ENCODE data around the gene SCP2.

Gene SCP2

GRCh38 chr1:53048960-53049573, 122.0 kb downstream of the SCP2 start:
- Histone ChIP-seq H3K27me3 (no peaks in the 10 kb centered on the region), H3K4me3 (no peak overlapping the region), H4K20me1 (no peaks in the 10 kb centered on the region)

DNA sequence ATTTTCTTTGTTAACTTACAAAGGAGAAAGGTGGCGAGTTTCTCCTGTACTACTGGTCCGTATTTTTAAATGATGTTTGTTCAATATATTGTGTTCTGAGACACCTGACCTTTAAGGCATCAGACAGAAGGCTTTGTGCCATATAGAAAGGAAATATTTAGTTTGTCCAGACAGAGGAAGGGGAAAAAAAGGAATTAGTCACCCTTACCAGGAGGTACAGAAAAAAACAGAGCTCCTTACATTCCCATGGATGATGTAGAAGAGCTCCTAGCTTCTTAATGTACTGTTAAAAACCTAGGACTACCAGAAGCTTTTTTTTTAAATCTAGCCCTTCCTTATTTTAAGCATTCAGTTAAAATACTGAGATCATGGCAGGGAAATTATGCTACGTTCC, 122.5 kb downstream of the SCP2 start:
- peaks cover 59% of the 10 kb centered on the region for H3K36me3 ChIP-seq
- no peak overlapping the region for H3K4me2 ChIP-seq
- H4K20me1 ChIP-seq: no peaks in the 10 kb centered on the region
- H3K4me3 ChIP-seq: no peak overlapping the region
- no peaks in the 10 kb centered on the region for H3K4me1 ChIP-seq
- no peak for TF ChIP-seq Cebpa-rat (IDR thresholded peaks at IDR 0.05)
- H3K27me3 ChIP-seq: no peaks in the 10 kb centered on the region
- no peak overlapping the region for H3K9ac ChIP-seq
- H3K27ac ChIP-seq: no peak overlapping the region
- no peaks in the 10 kb centered on the region for H3K9me3 ChIP-seq

More at GRCh38 chr1:53048960-53049573, 122.0 kb downstream of the SCP2 start:
- Histone ChIP-seq H3K27ac (no peak overlapping the region), H3K4me1 (no peaks in the 10 kb centered on the region), H3K36me3 (peaks cover 64% of the 10 kb centered on the region), H3K9ac (no peak overlapping the region), H3K4me2 (no peak overlapping the region), H3K9me3 (no peaks in the 10 kb centered on the region)
- no peak for TF ChIP-seq Cebpa-rat (IDR thresholded peaks at IDR 0.05)

GRCh38 chr1:53050310-53050709, 123.2 kb downstream of the SCP2 start:
- H3K27ac ChIP-seq: no peak overlapping the region
- peaks cover 56% of the 10 kb centered on the region for H3K36me3 ChIP-seq
- H4K20me1 ChIP-seq: no peaks in the 10 kb centered on the region
- no peaks in the 10 kb centered on the region for H3K9me3 ChIP-seq
- no peaks in the 10 kb centered on the region for H3K4me1 ChIP-seq
- no peak overlapping the region for H3K9ac ChIP-seq
- H3K27me3 ChIP-seq: no peaks in the 10 kb centered on the region
- no peak overlapping the region for H3K4me3 ChIP-seq
- no peak for TF ChIP-seq Cebpa-rat (IDR thresholded peaks at IDR 0.05)
- no peak overlapping the region for H3K4me2 ChIP-seq

DNA sequence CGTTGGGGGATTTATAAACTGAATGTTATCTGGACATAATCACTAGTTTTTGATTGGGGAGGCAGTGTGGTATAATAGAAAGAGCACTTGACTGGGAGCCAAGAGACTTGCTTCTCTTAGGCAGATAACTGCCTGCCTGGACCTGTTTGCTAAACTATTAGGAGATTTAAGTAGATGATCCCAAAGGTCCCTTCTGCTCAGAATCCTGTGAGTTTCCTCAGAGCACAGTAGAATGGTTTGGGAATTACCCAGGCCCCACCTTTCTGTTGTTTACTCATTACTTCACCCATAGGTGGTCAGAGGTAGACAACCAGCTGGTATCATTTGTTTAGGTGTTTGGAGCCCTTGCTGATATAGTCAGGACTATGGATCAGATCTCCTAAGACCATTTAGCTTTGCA, 124.6 kb downstream of the SCP2 start:
- Histone ChIP-seq H3K4me2 (no peak overlapping the region), H3K9ac (no peak overlapping the region), H4K20me1 (no peaks in the 10 kb centered on the region), H3K27ac (no peak overlapping the region), H3K9me3 (no peaks in the 10 kb centered on the region), H3K27me3 (no peaks in the 10 kb centered on the region), H3K36me3 (peaks cover 55% of the 10 kb centered on the region), H3K4me1 (no peaks in the 10 kb centered on the region), H3K4me3 (no peak overlapping the region)
- TF ChIP-seq Cebpa-rat (IDR thresholded peaks at IDR 0.05): no peak

GRCh38 chr1:53057127-53057526, 130.1 kb downstream of the SCP2 start:
- peaks cover 30% of the 10 kb centered on the region for H3K27me3 ChIP-seq
- H3K27ac ChIP-seq: no peak overlapping the region
- H3K4me2 ChIP-seq: no peak overlapping the region
- H4K20me1 ChIP-seq: no peaks in the 10 kb centered on the region
- H3K9me3 ChIP-seq: peaks cover 12% of the 10 kb centered on the region; the same call in 1 of the 2 replicates
- peaks cover 15% of the 10 kb centered on the region for H3K36me3 ChIP-seq
- H3K4me1 ChIP-seq: no peaks in the 10 kb centered on the region
- no peak overlapping the region for H3K4me3 ChIP-seq
- TF ChIP-seq Cebpa-rat (IDR thresholded peaks at IDR 0.05): no peak
- H3K9ac ChIP-seq: no peak overlapping the region

DNA sequence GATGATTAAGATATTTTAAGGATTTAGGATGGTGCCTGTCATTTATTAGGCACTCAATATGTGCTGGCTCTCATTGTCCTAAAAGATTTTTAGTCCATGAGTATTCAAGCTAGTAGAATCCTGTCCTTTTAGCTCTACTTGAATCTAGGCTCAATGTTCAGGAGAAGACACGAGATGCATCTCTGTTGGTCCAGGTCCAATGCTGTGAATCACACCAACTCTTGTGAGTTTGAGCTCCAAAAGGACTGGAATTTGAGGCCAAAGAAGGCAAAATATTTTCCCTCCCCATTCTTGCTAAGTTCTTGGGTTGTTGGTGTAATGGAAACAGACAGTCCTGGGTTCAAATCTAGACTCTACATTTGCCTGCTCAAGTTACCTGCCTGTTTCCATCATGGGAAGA, 133.5 kb downstream of the SCP2 start:
- H3K27ac ChIP-seq: no peak overlapping the region
- H3K4me1 ChIP-seq: no peaks in the 10 kb centered on the region
- H3K9me3 ChIP-seq: peaks cover 18% of the 10 kb centered on the region; the same call in 1 of the 2 replicates
- no peaks in the 10 kb centered on the region for H3K36me3 ChIP-seq
- H4K20me1 ChIP-seq: no peaks in the 10 kb centered on the region
- H3K4me2 ChIP-seq: no peak overlapping the region
- no peak for TF ChIP-seq Cebpa-rat (IDR thresholded peaks at IDR 0.05)
- H3K27me3 ChIP-seq: peaks cover 58% of the 10 kb centered on the region
- H3K9ac ChIP-seq: no peak overlapping the region
- H3K4me3 ChIP-seq: no peak overlapping the region

GRCh38 chr1:53061123-53061858, 134.2 kb downstream of the SCP2 start:
- no peak overlapping the region for H3K4me2 ChIP-seq
- H3K9me3 ChIP-seq: peaks cover 18% of the 10 kb centered on the region; the same call in 1 of the 2 replicates
- no peak for TF ChIP-seq Cebpa-rat (IDR thresholded peaks at IDR 0.05)
- no peaks in the 10 kb centered on the region for H4K20me1 ChIP-seq
- H3K27me3 ChIP-seq: peaks cover 58% of the 10 kb centered on the region
- H3K27ac ChIP-seq: no peak overlapping the region
- no peak overlapping the region for H3K9ac ChIP-seq
- no peak overlapping the region for H3K4me3 ChIP-seq
- no peaks in the 10 kb centered on the region for H3K36me3 ChIP-seq
- no peaks in the 10 kb centered on the region for H3K4me1 ChIP-seq

DNA sequence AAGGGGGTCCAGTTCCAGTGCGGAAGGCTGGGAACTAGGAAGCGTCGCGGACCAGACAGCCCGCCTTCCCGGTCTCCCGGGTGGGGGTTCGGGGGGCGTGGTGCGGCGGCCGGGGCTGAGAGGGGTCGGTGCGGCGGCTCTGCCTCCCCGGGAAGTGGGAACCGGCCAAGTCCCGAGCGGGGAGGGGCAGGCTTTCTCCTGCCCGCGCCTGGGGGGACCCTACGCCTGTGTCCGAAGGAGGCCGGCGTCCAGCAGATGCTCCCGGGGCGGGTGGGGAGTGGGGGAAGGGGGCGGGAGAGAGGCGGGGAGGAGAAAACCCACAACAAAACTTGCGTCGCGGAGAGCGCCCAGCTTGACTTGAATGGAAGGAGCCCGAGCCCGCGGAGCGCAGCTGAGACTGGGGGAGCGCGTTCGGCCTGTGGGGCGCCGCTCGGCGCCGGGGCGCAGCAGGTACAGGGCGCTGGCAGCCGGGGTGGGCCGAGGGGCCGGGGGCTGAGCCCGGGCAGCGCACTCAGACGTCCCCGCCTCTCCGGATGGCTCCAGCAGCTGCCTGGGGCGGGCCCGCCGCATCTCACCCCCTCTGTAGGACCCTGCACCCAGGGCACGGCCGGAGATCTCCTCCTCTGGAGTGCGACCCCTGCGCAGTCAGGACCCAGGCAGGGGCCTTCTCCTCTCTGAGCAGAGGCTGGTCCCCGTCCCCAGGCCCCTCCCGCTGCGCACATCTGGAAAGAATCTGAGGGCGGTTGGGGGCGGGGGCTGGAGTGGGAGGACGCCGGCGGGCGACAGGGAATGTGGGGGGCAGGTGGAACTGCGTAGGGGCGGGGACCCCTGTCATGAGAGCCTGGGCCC, 135.0 kb downstream of the SCP2 start, which contains the start of gene PODN:
TSS of gene PODN (plus strand) at position 355 of the 849 bp plus-strand sequence. CDS start 7,643 bp downstream, outside the sequence.
- Histone ChIP-seq H3K4me2 (no peak within 1 kb of the TSS), H3K27me3 (peaks cover 58% of the 10 kb centered on the region), H3K4me1 (no peaks in the 10 kb centered on the region), H4K20me1 (no peaks in the 10 kb centered on the region), H3K9me3 (peaks cover 18% of the 10 kb centered on the region; the same call in 1 of the 2 replicates), H3K4me3 (no peak within 1 kb of the TSS), H3K9ac (no peak within 1 kb of the TSS), H3K36me3 (no peaks in the 10 kb centered on the region), H3K27ac (no peak within 1 kb of the TSS)
- TF ChIP-seq Cebpa-rat (IDR thresholded peaks at IDR 0.05): no peak

DNA sequence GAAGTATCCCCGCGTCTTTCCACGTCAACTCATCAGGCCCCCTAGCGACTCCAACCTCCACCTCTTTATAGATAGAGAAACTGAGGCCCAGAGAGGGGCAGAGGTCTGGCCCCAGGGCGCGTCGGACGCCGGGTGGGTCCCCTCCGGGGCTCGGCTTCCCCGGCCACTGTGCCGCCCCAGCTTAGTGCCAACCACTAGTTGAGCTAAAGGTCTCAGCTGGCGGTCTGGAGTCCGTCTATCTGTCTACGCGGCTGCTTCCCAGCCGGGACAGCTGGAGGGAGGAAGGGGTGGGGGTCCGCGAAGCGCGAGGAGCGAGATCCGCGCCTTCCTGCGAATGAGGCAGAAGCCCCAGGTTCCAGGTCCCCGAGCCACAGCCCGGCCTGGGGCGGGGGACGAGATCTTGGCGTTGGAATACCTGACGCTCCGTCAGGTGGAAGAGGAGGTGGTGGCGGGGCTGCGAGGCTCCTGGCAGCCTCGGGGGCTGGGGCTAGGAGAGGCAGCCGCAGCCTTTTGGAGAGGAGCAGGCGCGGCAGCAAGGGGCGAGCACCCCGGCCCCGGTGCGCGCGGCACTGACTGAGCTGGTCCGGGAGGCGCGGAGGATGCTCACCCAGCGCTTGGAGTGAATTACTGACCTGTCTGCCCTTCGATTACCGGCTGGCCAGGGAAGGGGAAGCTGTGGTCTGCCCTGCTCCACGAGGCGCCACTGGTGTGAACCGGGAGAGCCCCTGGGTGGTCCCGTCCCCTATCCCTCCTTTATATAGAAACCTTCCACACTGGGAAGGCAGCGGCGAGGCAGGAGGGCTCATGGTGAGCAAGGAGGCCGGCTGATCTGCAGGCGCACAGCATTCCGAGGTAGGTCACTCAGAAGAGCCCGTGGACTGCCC, 135.9 kb downstream of the SCP2 start:
- H3K4me2 ChIP-seq: no peak overlapping the region
- H3K4me3 ChIP-seq: no peak overlapping the region
- TF ChIP-seq Cebpa-rat (IDR thresholded peaks at IDR 0.05): no peak
- H3K36me3 ChIP-seq: no peaks in the 10 kb centered on the region
- H3K27me3 ChIP-seq: peaks cover 58% of the 10 kb centered on the region
- no peak overlapping the region for H3K9ac ChIP-seq
- peaks cover 18% of the 10 kb centered on the region; the same call in 1 of the 2 replicates for H3K9me3 ChIP-seq
- H4K20me1 ChIP-seq: no peaks in the 10 kb centered on the region
- no peak overlapping the region for H3K27ac ChIP-seq
- H3K4me1 ChIP-seq: no peaks in the 10 kb centered on the region

All from BLaER1 (cell line).